Duodenal mucosa (tissue), 2 donors: ENCODE data around the gene EIF1AD.
A peak's percentile ranks its signal among the peaks of the same experiment; 100 is the strongest.

Source experiments
- H3K27ac ChIP-seq: one replicate; pipeline ENCODE4 v1.7.0; 2013; ENCODE audit warnings: low read depth, low read length
- H3K27me3 ChIP-seq, 2 donors: one replicate each; pipeline ENCODE4 v1.7.0; 2013; ENCODE audit warnings: low read length in 2 of 2, control low read depth in 1 of 2; ENCODE audit not compliant: insufficient read depth in 2 of 2, control insufficient read depth in 1 of 2
- H3K36me3 ChIP-seq, 2 donors: one replicate each; pipeline ENCODE4 v1.7.0; 2013; ENCODE audit warnings: low read length in 2 of 2, control low read depth in 1 of 2; ENCODE audit not compliant: insufficient read depth in 2 of 2, control insufficient read depth in 1 of 2
- H3K4me1 ChIP-seq, 2 donors: one replicate each; pipeline ENCODE4 v1.7.0; 2013; ENCODE audit warnings: low read length in 2 of 2, control low read depth in 1 of 2; ENCODE audit not compliant: insufficient read depth in 2 of 2, control insufficient read depth in 1 of 2
- H3K4me3 ChIP-seq, 2 donors: one replicate each; pipeline ENCODE4 v1.7.0; 2013; ENCODE audit warnings: low read length in 2 of 2, low read depth in 1 of 2
- H3K9ac ChIP-seq, 2 donors: one replicate each; pipeline ENCODE4 v1.7.0; 2013; ENCODE audit warnings: low read length in 2 of 2, low read depth in 1 of 2
- H3K9me3 ChIP-seq, 2 donors: one replicate each; pipeline ENCODE4 v1.7.0; 2013; ENCODE audit warnings: low read length in 2 of 2, control low read depth in 1 of 2; ENCODE audit not compliant: control insufficient read depth in 1 of 2

Gene EIF1AD

GRCh38 chr11:66001942-66002647, at the start of gene EIF1AD, which contains the start of gene BANF1:
Gene EIF1AD (minus strand): TSS chr11:66002157. CDS start chr11:66000389, 1,768 bp downstream.
Gene BANF1 (plus strand): TSS chr11:66002503. CDS start chr11:66003251, 748 bp downstream.
- peaks cover 32 to 44% of the 10 kb centered on the region in 2 donors for H3K36me3 ChIP-seq
- H3K9ac ChIP-seq: peak within 1 kb of the TSS; percentile 90 to 99
- H3K4me3 ChIP-seq: peak within 1 kb of the TSS; percentile 98 to 100
- no peaks in the 10 kb centered on the region for H3K9me3 ChIP-seq
- peaks cover 10 to 16% of the 10 kb centered on the region in 2 donors for H3K4me1 ChIP-seq
- no peaks in the 10 kb centered on the region for H3K27me3 ChIP-seq
- peak within 1 kb of the TSS; percentile 96 for H3K27ac ChIP-seq

GRCh38 chr11:66051371-66051765, 49.4 kb upstream of the EIF1AD start:
- peak overlapping the region; percentile 53 to 96 for H3K9ac ChIP-seq
- H3K9me3 ChIP-seq: no peaks in the 10 kb centered on the region
- H3K27ac ChIP-seq: peak overlapping the region; percentile 78
- peaks cover 19 to 21% of the 10 kb centered on the region in 2 donors for H3K4me1 ChIP-seq
- H3K27me3 ChIP-seq: peaks cover 2 to 3% of the 10 kb centered on the region in 2 donors
- peak overlapping the region; percentile 68 to 78 for H3K4me3 ChIP-seq
- peaks cover 10 to 14% of the 10 kb centered on the region in 2 donors for H3K36me3 ChIP-seq

GRCh38 chr11:66050581-66051231, 48.7 kb upstream of the EIF1AD start:
- Histone ChIP-seq H3K9ac (peak overlapping the region in 1 of 2 donors; percentile 96), H3K27ac (no peak overlapping the region), H3K27me3 (peaks cover 3% of the 10 kb centered on the region in 2 donors), H3K4me1 (peaks cover 19 to 21% of the 10 kb centered on the region in 2 donors), H3K36me3 (peaks cover 7 to 8% of the 10 kb centered on the region in 2 donors), H3K4me3 (peak overlapping the region; percentile 68 to 78), H3K9me3 (no peaks in the 10 kb centered on the region)

GRCh38 chr11:66048547-66049323, 46.8 kb upstream of the EIF1AD start, which contains the start of gene GAL3ST3:
Gene GAL3ST3 (minus strand): TSS chr11:66049161. CDS start chr11:66045415, 3,746 bp downstream.
- H3K27me3 ChIP-seq: peaks cover 3% of the 10 kb centered on the region in 2 donors
- peaks cover 26 to 29% of the 10 kb centered on the region in 2 donors for H3K4me1 ChIP-seq
- no peaks in the 10 kb centered on the region for H3K36me3 ChIP-seq
- no peaks in the 10 kb centered on the region for H3K9me3 ChIP-seq
- H3K9ac ChIP-seq: no peak within 1 kb of the TSS
- H3K4me3 ChIP-seq: no peak within 1 kb of the TSS
- H3K27ac ChIP-seq: no peak within 1 kb of the TSS

- no peaks in the 10 kb centered on the region for H3K36me3 ChIP-seq
- H3K4me1 ChIP-seq: peaks cover 18 to 20% of the 10 kb centered on the region in 2 donors
- H3K27me3 ChIP-seq: peaks cover 3% of the 10 kb centered on the region in 2 donors
- no peak overlapping the region for H3K9ac ChIP-seq
- no peak overlapping the region for H3K4me3 ChIP-seq
- no peak overlapping the region for H3K27ac ChIP-seq
- H3K9me3 ChIP-seq: no peaks in the 10 kb centered on the region
Observed at GRCh38 chr11:66047541-66048365, 45.8 kb upstream of the EIF1AD start.

GRCh38 chr11:66046901-66047300, 44.9 kb upstream of the EIF1AD start:
- Histone ChIP-seq H3K27ac (no peak overlapping the region), H3K27me3 (peaks cover 3% of the 10 kb centered on the region in 2 donors), H3K4me1 (peaks cover 18 to 20% of the 10 kb centered on the region in 2 donors), H3K9me3 (no peaks in the 10 kb centered on the region), H3K9ac (no peak overlapping the region), H3K36me3 (no peaks in the 10 kb centered on the region), H3K4me3 (no peak overlapping the region)

GRCh38 chr11:66045177-66045639, 43.3 kb upstream of the EIF1AD start:
- Histone ChIP-seq H3K36me3 (no peaks in the 10 kb centered on the region), H3K9me3 (no peaks in the 10 kb centered on the region), H3K9ac (no peak overlapping the region), H3K27ac (no peak overlapping the region), H3K4me1 (peaks cover 7 to 8% of the 10 kb centered on the region in 2 donors), H3K4me3 (peak overlapping the region in 1 of 2 donors; percentile 13), H3K27me3 (peaks cover 3% of the 10 kb centered on the region in 2 donors)

GRCh38 chr11:66044757-66045156, 42.8 kb upstream of the EIF1AD start:
- H3K4me3 ChIP-seq: peak overlapping the region in 1 of 2 donors; percentile 13
- H3K27ac ChIP-seq: no peak overlapping the region
- H3K36me3 ChIP-seq: no peaks in the 10 kb centered on the region
- H3K27me3 ChIP-seq: peaks cover 3% of the 10 kb centered on the region in 2 donors
- H3K9me3 ChIP-seq: no peaks in the 10 kb centered on the region
- H3K9ac ChIP-seq: no peak overlapping the region
- peaks cover 7 to 8% of the 10 kb centered on the region in 2 donors for H3K4me1 ChIP-seq
